Tibial artery (tissue), 4 donors: ENCODE data around the gene CHTF18.

Experiments
- DNase-seq, 2 donors: peaks; one replicate each; pipeline ENCODE4 v3.0.0-alpha.2; 2019
- H3K27ac ChIP-seq, 2 donors: fragments of 200-600 bp; sonication (generic) in 1 of 2; 1 replicate in 1 of 2; 2 replicates in 1 of 2; pipeline ENCODE4 v1.5.1; 2018 to 2019; ENCODE audit warnings: mild to moderate bottlenecking in 1 of 2
- H3K27me3 ChIP-seq, 2 donors: fragments of 200-600 bp; sonication (generic) in 1 of 2; one replicate each; pipeline versions ENCODE4 v1.5.1 to v1.6.0; 2016 to 2019
- H3K36me3 ChIP-seq, 3 donors: fragments of 200-600 bp; sonication (generic) in 2 of 3; one replicate each; pipeline ENCODE4 v1.5.1; 2016 to 2019; ENCODE audit warnings: mild to moderate bottlenecking in 2 of 3
- H3K4me1 ChIP-seq, 4 donors: fragments of 200-600 bp; sonication (generic) in 2 of 4; 1 replicate in 3 of 4; 2 replicates in 1 of 4; pipeline ENCODE4 v1.5.1; 2016 to 2019
- H3K4me3 ChIP-seq, 2 donors: fragments of 200-600 bp; sonication (generic) in 1 of 2; 1 replicate in 1 of 2; 2 replicates in 1 of 2; pipeline ENCODE4 v1.5.1; 2018 to 2019; ENCODE audit warnings: mild to moderate bottlenecking in 2 of 2
- H3K9me3 ChIP-seq, 3 donors: fragments of 200-600 bp; sonication (generic) in 1 of 3; one replicate each; pipeline ENCODE4 v1.5.1; 2016 to 2019
- intact Hi-C: fragments of 100-400 bp; cut with DNase I; formaldehyde crosslinking; loops from one replicate; pipeline ENCODE4 v1.15.0; 2023; ENCODE audit warnings: low total_unique reads
- TF ChIP-seq, protein P1 (sequence below), 2 experiments: fragments of 200-600 bp in 1 of 2; fragments of 450-650 bp in 1 of 2; IDR thresholded peaks; one replicate each; pipeline ENCODE4 v1.5.1; 2017 to 2019; ENCODE audit warnings: antibody characterized with exemption in 2 of 2, mild to moderate bottlenecking in 1 of 2, moderate library complexity in 1 of 2

CHTF18 gene

GRCh38 chr16:794091-794822 lies 5.8 kb downstream of the CHTF18 start:
- Histone ChIP-seq H3K9me3 (no peaks in the 10 kb centered on the region), H3K36me3 (peaks cover 0 to 26% (median 0%) of the 10 kb centered on the region in 3 donors), H3K4me3 (no peak overlapping the region), H3K27ac (no peak overlapping the region), H3K4me1 (peaks cover 0 to 4% (median 3%) of the 10 kb centered on the region in 4 donors), H3K27me3 (peaks cover 0 to 35% of the 10 kb centered on the region in 2 donors)
- TF ChIP-seq, protein P1, sequence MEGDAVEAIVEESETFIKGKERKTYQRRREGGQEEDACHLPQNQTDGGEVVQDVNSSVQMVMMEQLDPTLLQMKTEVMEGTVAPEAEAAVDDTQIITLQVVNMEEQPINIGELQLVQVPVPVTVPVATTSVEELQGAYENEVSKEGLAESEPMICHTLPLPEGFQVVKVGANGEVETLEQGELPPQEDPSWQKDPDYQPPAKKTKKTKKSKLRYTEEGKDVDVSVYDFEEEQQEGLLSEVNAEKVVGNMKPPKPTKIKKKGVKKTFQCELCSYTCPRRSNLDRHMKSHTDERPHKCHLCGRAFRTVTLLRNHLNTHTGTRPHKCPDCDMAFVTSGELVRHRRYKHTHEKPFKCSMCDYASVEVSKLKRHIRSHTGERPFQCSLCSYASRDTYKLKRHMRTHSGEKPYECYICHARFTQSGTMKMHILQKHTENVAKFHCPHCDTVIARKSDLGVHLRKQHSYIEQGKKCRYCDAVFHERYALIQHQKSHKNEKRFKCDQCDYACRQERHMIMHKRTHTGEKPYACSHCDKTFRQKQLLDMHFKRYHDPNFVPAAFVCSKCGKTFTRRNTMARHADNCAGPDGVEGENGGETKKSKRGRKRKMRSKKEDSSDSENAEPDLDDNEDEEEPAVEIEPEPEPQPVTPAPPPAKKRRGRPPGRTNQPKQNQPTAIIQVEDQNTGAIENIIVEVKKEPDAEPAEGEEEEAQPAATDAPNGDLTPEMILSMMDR (IDR thresholded peaks at IDR 0.05): no peak
- DNase-seq: no peak
- intact Hi-C loops: no loop called here

DNA sequence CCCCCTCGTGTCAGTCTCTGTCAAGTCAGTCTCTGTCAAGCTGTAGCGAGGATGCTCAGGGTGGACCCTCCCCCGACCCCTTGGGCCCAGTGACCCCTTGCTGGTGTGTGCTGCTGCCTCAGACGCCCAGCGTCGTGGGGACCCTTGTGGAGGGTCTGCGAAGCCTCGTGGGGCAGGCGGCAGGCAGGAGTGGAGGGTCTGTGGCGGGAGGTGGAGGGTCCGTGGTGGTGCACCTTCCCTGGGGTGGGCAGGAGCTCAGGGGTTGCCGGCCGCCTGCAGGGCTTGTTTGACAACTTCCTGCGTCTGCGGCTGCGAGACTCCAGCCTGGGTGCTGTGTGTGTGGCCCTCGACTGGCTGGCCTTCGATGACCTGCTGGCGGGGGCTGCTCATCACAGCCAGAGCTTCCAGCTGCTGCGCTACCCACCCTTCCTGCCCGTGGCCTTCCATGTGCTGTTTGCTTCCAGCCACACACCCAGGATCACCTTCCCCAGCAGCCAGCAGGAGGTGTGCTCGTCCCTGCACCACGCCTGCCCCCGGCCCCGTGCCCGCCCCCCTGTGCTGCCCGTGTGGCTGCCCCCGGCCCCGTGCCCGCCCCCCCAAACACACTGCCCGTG lies 6.5 kb downstream of the CHTF18 start:
- H3K27me3 ChIP-seq: peaks cover 0 to 42% of the 10 kb centered on the region in 2 donors
- no peak overlapping the region for H3K27ac ChIP-seq
- H3K9me3 ChIP-seq: no peaks in the 10 kb centered on the region
- intact Hi-C loops: no loop called here
- H3K4me1 ChIP-seq: no peaks in the 10 kb centered on the region
- TF ChIP-seq, protein P1 (IDR thresholded peaks at IDR 0.05): no peak
- DNase-seq: no peak
- no peak overlapping the region for H3K4me3 ChIP-seq
- peaks cover 0 to 26% (median 0%) of the 10 kb centered on the region in 3 donors for H3K36me3 ChIP-seq

DNA sequence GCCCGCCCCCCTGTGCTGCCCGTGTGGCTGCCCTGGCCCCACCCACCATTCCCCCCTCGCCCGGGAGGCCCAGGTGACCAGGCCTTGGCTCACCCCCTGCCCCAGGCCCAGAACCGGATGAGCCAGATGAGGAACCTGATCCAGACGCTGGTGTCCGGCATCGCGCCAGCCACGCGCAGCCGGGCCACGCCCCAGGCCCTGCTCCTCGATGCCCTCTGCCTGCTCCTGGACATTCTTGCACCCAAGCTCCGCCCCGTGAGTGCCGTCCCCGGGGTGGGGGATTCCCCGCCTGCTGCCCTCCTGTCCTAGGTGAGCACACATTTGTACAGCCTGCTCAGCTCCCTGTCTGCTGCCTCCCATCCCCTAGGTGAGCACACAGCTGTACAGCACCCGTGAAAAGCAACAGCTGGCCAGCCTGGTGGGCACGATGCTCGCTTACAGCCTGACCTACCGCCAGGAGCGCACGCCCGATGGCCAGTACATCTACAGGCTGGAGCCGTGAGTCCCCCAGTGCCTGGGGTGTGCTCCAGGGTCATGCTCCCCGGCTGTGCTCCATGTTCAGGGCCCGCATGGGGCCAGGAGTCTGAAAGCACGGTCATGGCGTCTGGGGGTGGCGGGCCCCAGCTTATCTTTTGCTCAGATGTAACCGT lies 7.3 kb downstream of the CHTF18 start:
- peaks cover 0 to 49% of the 10 kb centered on the region in 2 donors for H3K27me3 ChIP-seq
- H3K27ac ChIP-seq: no peak overlapping the region
- peaks cover 0 to 6% (median 0%) of the 10 kb centered on the region in 4 donors for H3K4me1 ChIP-seq
- peaks cover 0 to 26% (median 0%) of the 10 kb centered on the region in 3 donors for H3K36me3 ChIP-seq
- H3K9me3 ChIP-seq: no peaks in the 10 kb centered on the region
- no peak overlapping the region for H3K4me3 ChIP-seq
- intact Hi-C loops: no loop called here
- DNase-seq: no peak
- TF ChIP-seq, protein P1 (IDR thresholded peaks at IDR 0.05): no peak

GRCh38 chr16:796296-797119 lies 8.1 kb downstream of the CHTF18 start:
- TF ChIP-seq, protein P1 (IDR thresholded peaks at IDR 0.05): no peak
- no peak for DNase-seq
- Histone ChIP-seq H3K4me3 (no peak overlapping the region), H3K27ac (no peak overlapping the region), H3K27me3 (peaks cover 0 to 57% of the 10 kb centered on the region in 2 donors), H3K4me1 (peaks cover 0 to 6% (median 0%) of the 10 kb centered on the region in 4 donors), H3K9me3 (no peaks in the 10 kb centered on the region), H3K36me3 (peaks cover 0 to 26% (median 0%) of the 10 kb centered on the region in 3 donors)
- intact Hi-C loops: no loop called here

GRCh38 chr16:797120-797420 lies 8.7 kb downstream of the CHTF18 start:
- Histone ChIP-seq H3K4me3 (no peak overlapping the region), H3K9me3 (no peaks in the 10 kb centered on the region), H3K4me1 (peaks cover 0 to 6% (median 0%) of the 10 kb centered on the region in 4 donors), H3K27ac (no peak overlapping the region), H3K36me3 (peaks cover 0 to 24% (median 0%) of the 10 kb centered on the region in 3 donors), H3K27me3 (peaks cover 0 to 63% of the 10 kb centered on the region in 2 donors)
- DNase-seq: no peak
- intact Hi-C loops: no loop called here
- TF ChIP-seq, protein P1 (IDR thresholded peaks at IDR 0.05): no peak
